GM12878 (cell line): ENCODE results near the gene MCM6. TPM values are rescaled to one million over a fixed set of nuclear protein-coding genes. Genes with fewer than 3 reads are reported as not detected.

ENCODE experiments used
- ATAC-seq: fragments of 200-7000 bp; cut with Tn5 transposase; 3 replicates; pipeline ENCODE4 v1.9.1; 2020; ENCODE audit warnings: mild to moderate bottlenecking, moderate library complexity
- BruUV-seq: library from RNA; stranded (reverse); fragments of 400-500 nt; replicated peaks from 2 replicates; lab custom pipeline; 2021; lab: Mats Ljungman, UMichigan
- CTCF ChIA-PET: fragments of 300-600 bp; sonication (Branson Sonifier 250); formaldehyde crosslinking; extraction: SDS; loops from one replicate; lab custom pipeline; 2021; ENCODE audit warnings: inconsistent platforms; lab: Yijun Ruan, JAX
- POLR2A ChIA-PET: fragments of 350-600 bp; formaldehyde crosslinking; extraction: SDS; loops from one replicate; lab custom pipeline; 2021; ENCODE audit warnings: inconsistent platforms; lab: Charles Lee
- RAD21 ChIA-PET: fragments of 300-600 bp; sonication (Branson Sonifier 250); formaldehyde crosslinking; loops from one replicate; lab custom pipeline; 2023; ENCODE audit warnings: antibody characterized with exemption; ENCODE audit not compliant: unreplicated experiment; lab: Charles Lee
- SMC1A ChIA-PET: fragments of 300-600 bp; sonication (Branson Sonifier 250); formaldehyde crosslinking; loops from one replicate; lab custom pipeline; 2023; ENCODE audit not compliant: unreplicated experiment, uncharacterized antibody; lab: Charles Lee
- DNase-seq: peaks from one replicate; pipeline ENCODE4 v3.0.0-alpha.2; 2011; ENCODE audit warnings: low read depth, low spot score
- FAIRE-seq: peaks from 3 replicates; lab custom pipeline; 2011; peaks lifted over from hg19 to GRCh38; lab: Jason Lieb, UNC
- H2AFZ ChIP-seq: 2 replicates; pipeline ENCODE4 v1.6.0; 2011; ENCODE audit warnings: low read depth, low read length, control low read depth; ENCODE audit not compliant: control insufficient read depth
- H3K27ac ChIP-seq: 2 replicates; pipeline ENCODE4 v1.5.1; 2011; ENCODE audit warnings: control low read depth; ENCODE audit not compliant: control insufficient read depth, insufficient read depth
- H3K27me3 ChIP-seq, 2 experiments: replicated peaks in 1 of 2; 2 replicates each; pipeline versions ENCODE4 v1.6.0 to v1.6.1; 2011; ENCODE audit warnings: low read length in 1 of 2; ENCODE audit not compliant: control insufficient read depth in 2 of 2, insufficient read depth in 2 of 2
- H3K36me3 ChIP-seq, 2 experiments: 2 replicates each; pipeline ENCODE4 v1.5.1; 2011; ENCODE audit warnings: low read length in 1 of 2; ENCODE audit not compliant: control insufficient read depth in 2 of 2, insufficient read depth in 2 of 2
- H3K4me1 ChIP-seq: 2 replicates; pipeline ENCODE4 v1.6.1; 2011; ENCODE audit warnings: mild to moderate bottlenecking, low read length, moderate library complexity, mixed read lengths; ENCODE audit not compliant: control insufficient read depth, insufficient read depth
- H3K4me2 ChIP-seq: 2 replicates; pipeline ENCODE4 v1.6.0; 2011; ENCODE audit warnings: control low read depth; ENCODE audit not compliant: control insufficient read depth, insufficient read depth
- H3K4me3 ChIP-seq: fragments of 200-600 bp; sonication (generic); 2 replicates; pipeline ENCODE4 v1.5.1; 2016
- H3K79me2 ChIP-seq: 2 replicates; pipeline ENCODE4 v1.6.0; 2011; ENCODE audit warnings: low read length; ENCODE audit not compliant: control insufficient read depth, insufficient read depth
- H3K9ac ChIP-seq: 2 replicates; pipeline ENCODE4 v1.8.0; 2011; ENCODE audit warnings: low read length, control low read depth, mixed read lengths; ENCODE audit not compliant: control insufficient read depth, insufficient read depth
- H3K9me3 ChIP-seq: replicated peaks from 3 replicates; pipeline ENCODE4 v1.5.1; 2011; ENCODE audit warnings: mild to moderate bottlenecking, low read length; ENCODE audit not compliant: control insufficient read depth, insufficient read depth
- H4K20me1 ChIP-seq: 2 replicates; pipeline ENCODE4 v1.6.0; 2011; ENCODE audit not compliant: control insufficient read depth, insufficient read depth
- CTCF ChIP-seq, 3 experiments: IDR thresholded peaks in 2 of 3; conservative IDR thresholded peaks in 1 of 3; 2 replicates each; pipeline ENCODE4 v1.5.1; 2011; ENCODE audit warnings: low read depth in 3 of 3, low read length in 3 of 3, mild to moderate bottlenecking in 3 of 3, control low read depth in 2 of 3, moderate library complexity in 2 of 3, inconsistent platforms in 1 of 3, mixed read lengths in 1 of 3; ENCODE audit not compliant: control insufficient read depth in 2 of 3, insufficient read depth in 1 of 3; ENCODE audit errors: extremely low read depth in 1 of 3
- CUX1 ChIP-seq: IDR thresholded peaks from 2 replicates; pipeline ENCODE4 v1.6.1; 2012; ENCODE audit warnings: improper control_type of control experiment, low read depth, low read length; ENCODE audit not compliant: insufficient replicate concordance
- ETV6 ChIP-seq, 2 experiments: fragments of 450-650 bp in 1 of 2; IDR thresholded peaks in 1 of 2; conservative IDR thresholded peaks in 1 of 2; 2 replicates each; pipeline ENCODE4 v1.6.1; 2014; ENCODE audit warnings: antibody characterized with exemption in 1 of 2, borderline replicate concordance in 1 of 2, low read depth in 1 of 2, mild to moderate bottlenecking in 1 of 2, moderate library complexity in 1 of 2
- POLR2AphosphoS2 ChIP-seq: IDR thresholded peaks from 2 replicates; pipeline ENCODE4 v1.6.1; 2011; ENCODE audit warnings: low read depth, mild to moderate bottlenecking, low read length, improper control_type of control experiment, moderate library complexity
- RAD21 ChIP-seq: IDR thresholded peaks from 2 replicates; pipeline ENCODE4 v1.6.1; 2011; ENCODE audit warnings: mild to moderate bottlenecking, low read depth, low read length, moderate library complexity; ENCODE audit not compliant: insufficient read depth
- SMAD1 ChIP-seq: fragments of 450-650 bp; IDR thresholded peaks from 2 replicates; pipeline ENCODE4 v1.6.1; 2018; ENCODE audit warnings: mild to moderate bottlenecking, low read depth; ENCODE audit not compliant: partially characterized antibody
- SMC3 ChIP-seq: IDR thresholded peaks from 2 replicates; pipeline ENCODE4 v1.6.1; 2011; ENCODE audit warnings: low read length, improper control_type of control experiment, borderline replicate concordance
- TCF7 ChIP-seq: IDR thresholded peaks from 2 replicates; pipeline ENCODE4 v1.6.1; 2014; ENCODE audit warnings: antibody characterized with exemption, borderline replicate concordance
- ZNF24 ChIP-seq: fragments of 450-650 bp; IDR thresholded peaks from 2 replicates; pipeline ENCODE4 v1.6.1; 2017; ENCODE audit warnings: antibody characterized with exemption, mild to moderate bottlenecking
- ZSCAN29 ChIP-seq: fragments of 450-650 bp; IDR thresholded peaks from 2 replicates; pipeline ENCODE4 v1.6.1; 2017; ENCODE audit warnings: mild to moderate bottlenecking, moderate library complexity
- WGBS: methylation state at CpG from one replicate; pipeline ENCODE4 v1.1.6; 2016; ENCODE audit warnings: low lambda C conversion rate; ENCODE audit not compliant: insufficient replicate concordance, insufficient coverage; ENCODE audit errors: missing lambda C conversion rate; 5-methylcytosine and 5-hydroxymethylcytosine counted together
- in situ Hi-C: fragments of 300-500 bp; cut with MboI; formaldehyde crosslinking; loops from 9 replicates; pipeline ENCODE4 v1.14.3; 2018; ENCODE audit warnings: mixed read lengths
- intact Hi-C: fragments of 100-400 bp; cut with micrococcal nuclease; formaldehyde crosslinking; loops from one replicate; pipeline ENCODE4 v1.14.2; 2022; ENCODE audit not compliant: unreplicated experiment
- polyA plus RNA-seq, 11 experiments: library from polyadenylated mRNA; depleted of rRNA in 4 of 11; unstranded in 6 of 11; stranded (reverse) in 5 of 11; fragments of >200 nt; fragmentation: Nextera tagmentation in 4 of 11; fragmentation: Illumina TruSeq in 1 of 11; extraction: Ambion mirVana in 4 of 11; extraction: Trizol in 1 of 11; gene quantifications; 1 replicate in 1 of 11; 2 replicates in 10 of 11; pipeline versions ENCODE4 v1.2.1 to v1.2.3, GENCODE V29; 2011 to 2016; ENCODE audit warnings: inconsistent platforms in 2 of 11, missing spikeins in 2 of 11, low read depth in 1 of 11
- total RNA-seq, 4 experiments: library from RNA; depleted of rRNA in 3 of 4; stranded (reverse); fragments of >200 nt in 3 of 4; fragmentation: Illumina TruSeq in 1 of 4; extraction: Trizol in 1 of 4; gene quantifications; 2 replicates each; pipeline versions ENCODE4 v1.2.1 to v1.2.3, GENCODE V29; 2013 to 2021

The MCM6 gene
- total and polyA plus RNA-seq, 10 of the 15 experiments (the other 5 are each of a cell fraction or from before 2014, with no cell fraction given): 37.4 to 118 (median 82.2) TPM

GRCh38 chr2:135913727-135914365, 37.6 kb upstream of the MCM6 start:
- H3K36me3 ChIP-seq: peaks cover 0 to 11% of the 10 kb centered on the region in 2 experiments; a peak in 1 of 4 replicates
- H3K27me3 ChIP-seq: no peaks in the 10 kb centered on the region
- ATAC-seq (peak; percentile 75), FAIRE-seq (peak; percentile 18), DNase-seq (no peak)
- H3K79me2 ChIP-seq: no peaks in the 10 kb centered on the region
- SMC1A ChIA-PET: interaction anchor here (0.6 to 7.1 kb wide), 60 partner anchors 9 to 483 kb away, joined by 3 to 348 read pairs (median 4); partner anchors contain the start of gene MCM6
- no peak overlapping the region for H3K4me2 ChIP-seq
- H4K20me1 ChIP-seq: no peaks in the 10 kb centered on the region
- in situ Hi-C loops: loop anchor here (25.0 kb wide), 1 partner anchor 1923 kb away; no protein-coding TSS in a partner anchor
- H3K9ac ChIP-seq: no peak overlapping the region
- no peak overlapping the region for H3K4me3 ChIP-seq
- H2AFZ ChIP-seq: no peak overlapping the region
- RAD21 ChIA-PET: interaction anchor here (0.6 to 7.4 kb wide), 44 partner anchors 8 to 910 kb away, joined by 3 to 254 read pairs (median 4); no protein-coding TSS in a partner anchor
- intact Hi-C loops: loop anchor here (5.0 kb wide), 1 partner anchor 293 kb away; no protein-coding TSS in a partner anchor
- POLR2A ChIA-PET: interaction anchor here (0.6 to 1.6 kb wide), 5 partner anchors 16 to 470 kb away, joined by 3 to 7 read pairs (median 6); no protein-coding TSS in a partner anchor
- CTCF ChIA-PET: interaction anchor here (0.6 to 7.4 kb wide), 76 partner anchors 8 to 925 kb away, joined by 3 to 378 read pairs (median 4); partner anchors contain the start of gene DARS1
- no peaks in the 10 kb centered on the region for H3K9me3 ChIP-seq
- H3K27ac ChIP-seq: no peak overlapping the region
- H3K4me1 ChIP-seq: no peaks in the 10 kb centered on the region
- 62% methylated on average over 5 of the region's 5 CpGs for WGBS
- no TSS peak for BruUV-seq
- TF ChIP-seq CUX1 (no peak), CTCF (IDR thresholded peaks at IDR 0.05 in 2 of 3, conservative IDR thresholded peaks at IDR 0.05 in 1 of 3; ENCODE audit: control insufficient read depth in 2 of 3, extremely low read depth in 1 of 3, insufficient read depth in 1 of 3, low read depth in 3 of 3, low read length in 3 of 3) (peak; percentile 58 to 68 (median 63); a peak in 5 of 6 replicates), ETV6 (conservative IDR thresholded peaks at IDR 0.05 in 1 of 2, IDR thresholded peaks at IDR 0.05 in 1 of 2; ENCODE audit: borderline replicate concordance in 1 of 2, low read depth in 1 of 2) (no peak), TCF7 (no peak), SMAD1 (no peak), ZSCAN29 (no peak), RAD21 (peak; percentile 75), POLR2AphosphoS2 (no peak), SMC3 (peak; percentile 75), ZNF24 (no peak)
